Fibroblast of pulmonary artery (primary cell): ENCODE data around the gene HDAC4.

Experiments used
- DNase-seq: peaks from one replicate; pipeline ENCODE4 v3.0.0-alpha.2; 2010; ENCODE audit warnings: low read depth
- H3K4me3 ChIP-seq: replicated peaks from 2 replicates; pipeline ENCODE4 v1.5.1; 2011; ENCODE audit warnings: low read depth, mild to moderate bottlenecking, control low read depth, low read length, moderate library complexity
- TF ChIP-seq, protein P1 (sequence below): IDR thresholded peaks from 2 replicates; pipeline ENCODE4 v1.5.1; 2011; ENCODE audit warnings: mild to moderate bottlenecking, control low read depth, low read length, inconsistent platforms; ENCODE audit errors: missing control alignments

Gene HDAC4

DNA sequence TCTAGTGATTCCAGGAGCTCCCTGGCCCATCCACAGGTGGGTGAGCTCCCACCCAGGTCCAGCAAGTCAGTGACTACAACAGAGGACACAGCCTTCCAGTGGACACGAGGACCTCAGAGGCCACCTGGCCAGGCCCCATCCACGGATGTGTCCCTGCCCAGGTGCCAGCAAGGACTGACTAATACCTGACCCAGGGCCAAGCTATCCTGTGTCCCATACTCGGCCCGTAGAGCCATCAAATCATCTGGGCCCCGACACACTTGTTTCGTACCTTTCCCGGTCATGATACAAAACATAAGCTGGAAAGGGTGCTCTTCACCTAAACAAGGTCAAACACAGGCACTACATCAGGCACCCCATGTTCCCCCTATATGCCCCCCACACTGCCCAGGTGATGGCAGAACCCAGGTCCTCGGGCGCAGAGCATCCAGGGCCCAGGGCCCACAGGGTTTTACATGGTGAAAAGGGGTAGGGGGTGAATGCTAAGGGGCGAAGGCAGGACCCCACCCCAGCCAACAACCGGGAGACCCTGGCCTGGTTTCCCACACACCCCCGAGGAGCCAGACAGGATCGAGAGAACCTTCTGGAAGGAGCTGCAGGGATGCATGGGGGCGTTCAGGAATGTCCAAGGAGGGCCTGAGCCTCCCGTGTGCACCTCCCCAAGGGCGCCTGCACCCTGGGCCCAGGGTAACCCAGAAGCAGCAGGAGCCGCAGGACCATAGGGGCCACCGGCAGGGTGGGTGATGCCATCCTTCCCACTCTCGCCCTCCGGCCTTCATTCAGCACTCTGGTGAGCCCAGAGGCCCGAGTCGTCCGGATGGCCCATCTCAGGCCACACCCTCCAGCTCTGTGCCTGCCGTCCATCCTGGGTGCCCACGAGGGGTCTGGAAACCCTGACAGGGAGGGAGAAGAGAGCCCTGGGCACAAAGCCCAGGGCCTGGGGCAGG is 94.3 kb downstream of the HDAC4 start:
- DNase-seq: no peak
- no peak overlapping the region for H3K4me3 ChIP-seq
- TF ChIP-seq, protein P1, sequence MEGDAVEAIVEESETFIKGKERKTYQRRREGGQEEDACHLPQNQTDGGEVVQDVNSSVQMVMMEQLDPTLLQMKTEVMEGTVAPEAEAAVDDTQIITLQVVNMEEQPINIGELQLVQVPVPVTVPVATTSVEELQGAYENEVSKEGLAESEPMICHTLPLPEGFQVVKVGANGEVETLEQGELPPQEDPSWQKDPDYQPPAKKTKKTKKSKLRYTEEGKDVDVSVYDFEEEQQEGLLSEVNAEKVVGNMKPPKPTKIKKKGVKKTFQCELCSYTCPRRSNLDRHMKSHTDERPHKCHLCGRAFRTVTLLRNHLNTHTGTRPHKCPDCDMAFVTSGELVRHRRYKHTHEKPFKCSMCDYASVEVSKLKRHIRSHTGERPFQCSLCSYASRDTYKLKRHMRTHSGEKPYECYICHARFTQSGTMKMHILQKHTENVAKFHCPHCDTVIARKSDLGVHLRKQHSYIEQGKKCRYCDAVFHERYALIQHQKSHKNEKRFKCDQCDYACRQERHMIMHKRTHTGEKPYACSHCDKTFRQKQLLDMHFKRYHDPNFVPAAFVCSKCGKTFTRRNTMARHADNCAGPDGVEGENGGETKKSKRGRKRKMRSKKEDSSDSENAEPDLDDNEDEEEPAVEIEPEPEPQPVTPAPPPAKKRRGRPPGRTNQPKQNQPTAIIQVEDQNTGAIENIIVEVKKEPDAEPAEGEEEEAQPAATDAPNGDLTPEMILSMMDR: no peak

- H3K4me3 ChIP-seq: no peak overlapping the region
- DNase-seq: no peak
- TF ChIP-seq, protein P1: no peak
These were observed 95.0 kb downstream of the HDAC4 start for GRCh38 chr2:239305771-239306170.

DNA sequence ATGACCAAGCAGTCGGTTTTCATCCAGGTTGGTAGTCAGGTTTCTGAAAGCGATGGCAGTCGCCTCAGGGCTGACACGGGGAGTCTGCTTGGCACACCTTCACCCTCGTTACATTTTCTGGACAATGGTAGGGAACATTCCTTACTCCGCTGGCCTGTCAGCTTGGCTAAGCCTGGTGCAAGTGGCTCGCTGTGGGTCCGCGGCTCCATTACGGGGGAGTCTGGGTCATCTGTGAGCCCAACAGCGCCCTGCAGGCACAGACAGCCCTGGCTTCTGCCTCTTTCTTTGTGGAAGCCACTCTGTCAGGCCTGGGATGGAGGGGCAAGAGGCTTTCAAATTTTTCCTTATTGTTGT is 95.6 kb downstream of the HDAC4 start:
- TF ChIP-seq, protein P1: no peak
- H3K4me3 ChIP-seq: no peak overlapping the region
- DNase-seq: no peak

DNA sequence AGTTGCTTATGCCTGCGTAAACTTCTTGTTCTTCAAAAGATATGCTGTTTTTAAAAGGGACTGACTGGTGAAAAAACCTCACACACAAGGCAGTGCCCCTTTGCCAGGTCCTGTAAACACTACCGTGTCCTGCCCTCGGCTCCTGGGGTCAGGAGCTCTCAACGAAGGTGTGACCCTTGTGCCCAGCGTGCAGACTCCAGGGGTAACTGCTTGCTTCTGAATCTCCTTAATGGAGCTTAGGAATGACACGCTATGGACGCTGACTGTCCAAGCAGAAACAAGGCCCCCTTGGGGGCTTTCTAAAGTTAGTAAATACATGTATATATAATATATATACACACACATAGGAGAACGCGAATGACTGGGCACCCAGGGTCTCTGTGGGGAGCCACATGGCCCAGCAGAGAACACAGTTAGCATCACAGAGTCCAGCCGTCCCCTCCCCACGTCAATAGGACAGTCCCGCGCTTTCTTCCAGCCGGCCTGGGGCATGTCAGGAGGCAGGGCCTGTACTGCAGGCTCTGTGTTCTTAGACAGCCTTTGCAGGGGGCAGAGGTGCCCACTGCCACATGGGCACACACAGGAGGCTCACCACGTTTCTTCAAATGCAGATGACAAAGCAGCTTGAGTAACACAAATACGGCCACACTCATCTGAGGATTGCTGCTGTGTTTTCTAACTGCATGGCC is 96.1 kb downstream of the HDAC4 start:
- H3K4me3 ChIP-seq: no peak overlapping the region
- TF ChIP-seq, protein P1: no peak
- no peak for DNase-seq

GRCh38 chr2:239303711-239304532 is 96.9 kb downstream of the HDAC4 start:
- TF ChIP-seq, protein P1: no peak
- H3K4me3 ChIP-seq: no peak overlapping the region
- DNase-seq: no peak

DNA sequence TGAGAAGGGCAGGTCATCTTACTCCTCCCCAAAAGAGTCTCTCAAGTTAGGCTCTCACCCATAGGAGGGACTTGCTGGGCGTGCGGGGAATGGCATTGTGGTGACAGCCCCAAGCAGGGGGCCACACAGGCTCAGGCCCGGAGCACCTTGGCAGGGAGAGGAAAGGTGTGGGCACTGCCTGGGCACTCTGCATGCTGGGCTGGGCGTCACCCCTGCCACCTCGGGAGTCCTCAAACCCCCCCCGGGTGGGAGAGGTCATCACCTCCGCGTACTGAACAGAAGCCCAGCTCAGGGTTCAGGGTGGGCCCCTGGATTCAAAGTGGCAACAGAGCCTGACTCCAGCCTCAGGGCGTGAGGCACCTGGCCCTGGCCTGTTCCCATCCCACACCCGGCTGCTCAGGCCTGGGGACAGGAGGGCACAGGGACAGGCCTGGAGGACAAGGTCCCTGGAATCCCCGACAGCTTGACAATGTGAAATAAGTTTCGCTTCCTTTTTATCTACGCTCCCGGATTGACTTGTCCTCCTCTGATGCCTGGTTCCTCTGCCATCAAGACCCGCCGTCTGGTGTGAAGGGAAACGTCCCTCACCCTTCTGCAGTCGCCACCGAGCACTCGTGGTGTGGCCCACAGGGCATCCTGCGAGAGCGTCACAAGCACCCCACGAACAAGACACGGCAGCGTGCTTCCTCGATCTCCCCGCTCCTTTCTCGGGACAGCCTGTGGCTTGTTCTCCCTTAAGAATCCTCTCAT is 97.8 kb downstream of the HDAC4 start:
- no peak overlapping the region for H3K4me3 ChIP-seq
- no peak for DNase-seq
- TF ChIP-seq, protein P1: no peak
